CD4-positive, alpha-beta memory T cell (primary cell): ENCODE data around the gene SPINK4. TPM values are rescaled to one million over a fixed set of nuclear protein-coding genes. Genes with fewer than 3 reads are reported as not detected.
A peak's percentile ranks its signal among the peaks of the same experiment; 100 is the strongest.

Experiments
- CTCF ChIA-PET: fragments of 350-600 bp; sonication (Branson Sonifier 250); formaldehyde crosslinking; loops from one replicate; lab custom pipeline; 2021; ENCODE audit warnings: inconsistent platforms; ENCODE audit not compliant: partially characterized antibody; lab: Charles Lee
- POLR2A ChIA-PET: fragments of 350-600 bp; sonication (Branson Sonifier 250); formaldehyde crosslinking; loops from one replicate; lab custom pipeline; 2021; ENCODE audit not compliant: partially characterized antibody; lab: Charles Lee
- DNase-seq, 5 donors: peaks; one replicate each; pipeline versions ENCODE4 v3.0.0 to v3.0.0-alpha.2; 2020 to 2022; ENCODE audit warnings: mixed read lengths in 1 of 5
- H3K27ac ChIP-seq: one replicate; pipeline ENCODE4 v1.7.0; 2013; ENCODE audit warnings: low read depth, low read length
- H3K27me3 ChIP-seq: 2 replicates; pipeline ENCODE4 v1.7.0; 2013; ENCODE audit warnings: mild to moderate bottlenecking, low read length, moderate library complexity; ENCODE audit not compliant: insufficient read depth
- H3K36me3 ChIP-seq: 2 replicates; pipeline ENCODE4 v1.7.0; 2013; ENCODE audit warnings: mild to moderate bottlenecking, low read length, moderate library complexity; ENCODE audit not compliant: insufficient read depth
- H3K4me1 ChIP-seq: 2 replicates; pipeline ENCODE4 v1.7.0; 2013; ENCODE audit warnings: mild to moderate bottlenecking, low read length, moderate library complexity; ENCODE audit not compliant: insufficient read depth
- H3K4me3 ChIP-seq, 2 donors: one replicate each; pipeline ENCODE4 v1.7.0; 2013; ENCODE audit warnings: low read length in 2 of 2, mild to moderate bottlenecking in 1 of 2
- H3K9me3 ChIP-seq, 2 donors: one replicate each; pipeline ENCODE4 v1.7.0; 2013; ENCODE audit warnings: low read length in 2 of 2, control low read depth in 1 of 2; ENCODE audit not compliant: control insufficient read depth in 1 of 2
- H3K27ac Mint-ChIP-seq, 7 donors: one replicate each; pipeline ENCODE4 v1.8.0; 2020 to 2021; ENCODE audit warnings: mixed read lengths in 7 of 7, mild to moderate bottlenecking in 6 of 7, inconsistent platforms in 3 of 7, moderate library complexity in 3 of 7
- H3K27me3 Mint-ChIP-seq, 2 donors: one replicate each; pipeline ENCODE4 v1.8.0; 2020 to 2021; ENCODE audit warnings: mixed read lengths in 2 of 2
- H3K36me3 Mint-ChIP-seq, 2 donors: one replicate each; pipeline ENCODE4 v1.8.0; 2020 to 2021; ENCODE audit warnings: mixed read lengths in 2 of 2, inconsistent platforms in 1 of 2, mild to moderate bottlenecking in 1 of 2
- H3K4me1 Mint-ChIP-seq, 4 donors: one replicate each; pipeline ENCODE4 v1.8.0; 2020 to 2021; ENCODE audit warnings: mixed read lengths in 4 of 4, mild to moderate bottlenecking in 1 of 4
- H3K4me3 Mint-ChIP-seq, 8 donors: one replicate each; pipeline ENCODE4 v1.8.0; 2020 to 2021; ENCODE audit warnings: mixed read lengths in 8 of 8, mild to moderate bottlenecking in 7 of 8, moderate library complexity in 6 of 8, inconsistent platforms in 3 of 8
- H3K9me3 Mint-ChIP-seq, 8 donors: one replicate each; pipeline ENCODE4 v1.8.0; 2020 to 2021; ENCODE audit warnings: mixed read lengths in 8 of 8, mild to moderate bottlenecking in 5 of 8, inconsistent platforms in 3 of 8, moderate library complexity in 1 of 8
- intact Hi-C: fragments of 100-400 bp; cut with micrococcal nuclease; formaldehyde crosslinking; loops from one replicate; pipeline ENCODE4 v1.15.1; 2023
- polyA plus RNA-seq, 2 donors: library from polyadenylated mRNA; unstranded; fragments of 300-500 nt; fragmentation: Illumina TruSeq; gene quantifications; one replicate each; pipeline ENCODE4 v1.2.3, GENCODE V29; 2021
- total RNA-seq, 2 experiments: library from RNA; stranded (reverse); gene quantifications; one replicate each; pipeline ENCODE4 v1.2.3, GENCODE V29; 2021

The SPINK4 gene, protein sequence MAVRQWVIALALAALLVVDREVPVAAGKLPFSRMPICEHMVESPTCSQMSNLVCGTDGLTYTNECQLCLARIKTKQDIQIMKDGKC
- total RNA-seq (not detected), polyA plus RNA-seq (not detected)

DNA sequence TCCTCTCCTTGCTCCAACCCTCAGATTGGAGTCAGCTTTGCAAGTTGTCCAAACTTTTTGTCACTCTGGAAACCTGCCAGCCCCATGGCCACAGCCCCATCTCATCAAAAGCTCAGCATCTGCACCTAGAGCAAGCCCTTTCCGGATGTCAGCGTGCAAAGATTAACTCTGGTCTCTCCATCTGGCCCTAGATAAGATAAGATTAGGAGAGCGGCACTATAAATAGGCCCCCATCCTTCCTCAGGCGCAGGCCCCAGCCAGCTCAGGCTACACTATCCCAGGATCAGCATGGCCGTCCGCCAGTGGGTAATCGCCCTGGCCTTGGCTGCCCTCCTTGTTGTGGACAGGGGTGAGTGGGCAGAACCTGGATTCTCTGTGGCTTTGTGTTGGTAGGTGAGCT lies at the start of gene SPINK4:
SPINK4 (plus strand) TSS at position 247 of the 400 bp plus-strand sequence; CDS start at position 289, 42 bp downstream.
- no peak within 1 kb of the TSS for H3K27ac ChIP-seq
- H3K27me3 ChIP-seq: no peaks in the 10 kb centered on the region
- no peaks in the 10 kb centered on the region for H3K4me1 ChIP-seq
- Mint-ChIP-seq H3K27ac (peak within 1 kb of the TSS in 1 of 7 donors; percentile 29), H3K27me3 (peaks cover 2 to 5% of the 10 kb centered on the region in 2 donors), H3K4me3 (no peak within 1 kb of the TSS), H3K9me3 (no peaks in the 10 kb centered on the region), H3K4me1 (peaks cover 0 to 4% (median 0%) of the 10 kb centered on the region in 4 donors), H3K36me3 (no peaks in the 10 kb centered on the region)
- ChIA-PET CTCF (interaction anchor here (2.2 kb wide), 1 partner anchor 14 kb away, joined by 9 read pairs; no protein-coding TSS in a partner anchor), POLR2A (no interaction called here)
- no peaks in the 10 kb centered on the region for H3K9me3 ChIP-seq
- no peak for DNase-seq
- no peak within 1 kb of the TSS for H3K4me3 ChIP-seq
- no peaks in the 10 kb centered on the region for H3K36me3 ChIP-seq
- intact Hi-C loops: no loop called here

DNA sequence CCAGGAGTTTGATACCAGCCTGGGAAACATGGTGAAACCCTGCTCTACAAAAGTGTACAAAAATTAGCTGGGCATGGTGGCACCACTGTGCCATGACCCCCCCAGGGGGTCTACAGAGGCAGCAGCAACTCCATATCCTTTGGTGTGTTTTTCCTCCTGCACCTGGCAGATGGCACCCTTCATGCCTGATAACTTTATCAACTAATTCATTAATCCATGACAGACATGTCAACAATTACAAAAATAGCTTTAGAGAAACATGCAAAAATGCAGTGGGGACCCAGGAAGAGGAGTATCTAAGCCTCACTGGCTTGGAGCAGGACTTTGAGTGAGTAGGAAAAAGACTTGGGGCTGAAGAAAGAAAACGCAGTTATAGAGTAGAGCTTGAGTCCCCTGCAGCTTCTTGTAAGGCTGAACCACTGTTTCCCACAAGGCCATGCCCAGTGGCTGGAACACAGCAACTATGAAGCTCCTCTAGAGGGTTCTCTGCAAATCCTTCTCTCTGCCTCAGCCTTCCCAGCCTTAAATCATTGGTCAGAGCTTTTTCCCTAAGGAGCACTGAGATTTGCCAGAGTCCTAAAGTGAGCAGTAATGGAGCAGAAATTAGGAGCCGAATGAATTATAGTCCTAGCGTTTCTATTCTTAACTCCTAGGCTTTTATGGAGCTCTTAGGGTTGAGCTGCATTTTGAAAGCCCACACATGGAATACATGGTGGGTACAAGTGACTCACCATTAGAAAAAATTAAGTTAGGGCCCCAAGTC lies 47.3 kb upstream of the SPINK4 start:
- Mint-ChIP-seq H3K4me3 (no peak overlapping the region), H3K4me1 (no peaks in the 10 kb centered on the region), H3K36me3 (no peaks in the 10 kb centered on the region), H3K27ac (peak overlapping the region in 1 of 7 donors; percentile 32), H3K9me3 (peaks cover 0 to 2% (median 0%) of the 10 kb centered on the region in 8 donors), H3K27me3 (no peaks in the 10 kb centered on the region)
- CTCF ChIA-PET: interaction anchor here (0.7 to 1.0 kb wide), 2 partner anchors 9 to 139 kb away, joined by 3 to 4 read pairs; no protein-coding TSS in a partner anchor
- Histone ChIP-seq H3K27me3 (no peaks in the 10 kb centered on the region), H3K4me1 (no peaks in the 10 kb centered on the region), H3K9me3 (no peaks in the 10 kb centered on the region), H3K4me3 (no peak overlapping the region), H3K36me3 (no peaks in the 10 kb centered on the region), H3K27ac (no peak overlapping the region)
- DNase-seq: no peak
- POLR2A ChIA-PET: no interaction called here
- intact Hi-C loops: no loop called here

DNA sequence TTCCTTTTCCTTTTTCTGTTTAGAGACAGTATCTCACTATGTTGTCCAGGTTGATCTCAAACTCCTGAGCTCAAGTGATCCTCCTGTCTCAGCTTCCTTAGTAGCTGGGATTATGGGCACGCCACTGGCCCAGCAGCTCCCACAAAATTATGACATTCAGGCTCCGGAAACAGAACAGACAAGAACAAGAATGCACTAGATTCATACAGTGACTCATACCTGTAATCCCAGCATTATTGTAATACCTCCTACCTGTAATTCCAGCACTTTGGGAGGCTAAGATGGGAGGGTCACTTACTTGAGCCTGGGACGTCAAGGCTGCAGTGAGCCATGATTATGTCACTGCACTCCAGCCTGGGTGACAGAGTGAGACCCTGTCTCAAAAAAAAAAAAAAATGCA lies 46.1 kb upstream of the SPINK4 start:
- Histone ChIP-seq H3K4me3 (no peak overlapping the region), H3K27ac (no peak overlapping the region), H3K27me3 (no peaks in the 10 kb centered on the region), H3K9me3 (no peaks in the 10 kb centered on the region), H3K36me3 (no peaks in the 10 kb centered on the region), H3K4me1 (no peaks in the 10 kb centered on the region)
- peaks cover 0 to 2% (median 0%) of the 10 kb centered on the region in 8 donors for H3K9me3 Mint-ChIP-seq
- no peak for DNase-seq
- H3K27ac Mint-ChIP-seq: no peak overlapping the region
- no peaks in the 10 kb centered on the region for H3K36me3 Mint-ChIP-seq
- H3K27me3 Mint-ChIP-seq: no peaks in the 10 kb centered on the region
- H3K4me1 Mint-ChIP-seq: no peaks in the 10 kb centered on the region
- intact Hi-C loops: no loop called here
- POLR2A ChIA-PET: no interaction called here
- H3K4me3 Mint-ChIP-seq: no peak overlapping the region
- CTCF ChIA-PET: interaction anchor here (1.9 kb wide), 1 partner anchor 9 kb away, joined by 5 read pairs; no protein-coding TSS in a partner anchor

DNA sequence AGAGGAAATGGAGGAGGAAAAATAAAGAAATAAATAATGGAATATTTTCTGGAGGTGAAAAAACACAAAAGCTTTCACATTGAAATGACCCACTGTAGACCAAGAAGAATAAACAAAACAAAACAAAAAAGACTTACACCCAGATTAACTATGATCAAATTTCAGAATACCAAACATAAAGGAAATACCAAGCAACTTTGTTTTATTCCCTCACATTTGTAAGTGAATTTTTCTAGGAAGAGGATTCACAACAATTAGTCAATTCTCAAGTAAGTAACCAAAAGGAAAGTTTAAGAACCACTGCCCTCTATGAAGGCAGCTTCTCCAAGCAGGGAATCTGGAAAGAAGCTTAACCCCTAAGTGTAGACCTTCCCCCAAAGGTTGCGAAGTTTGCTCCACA lies 43.2 kb upstream of the SPINK4 start:
- Mint-ChIP-seq H3K4me1 (peaks cover 0 to under 1% (median 0%) of the 10 kb centered on the region in 4 donors), H3K27me3 (no peaks in the 10 kb centered on the region), H3K9me3 (no peaks in the 10 kb centered on the region), H3K36me3 (no peaks in the 10 kb centered on the region), H3K27ac (peak overlapping the region in 2 of 7 donors; percentile 16 to 46), H3K4me3 (no peak overlapping the region)
- Histone ChIP-seq H3K27ac (no peak overlapping the region), H3K4me3 (no peak overlapping the region), H3K27me3 (no peaks in the 10 kb centered on the region), H3K36me3 (no peaks in the 10 kb centered on the region), H3K9me3 (no peaks in the 10 kb centered on the region), H3K4me1 (no peaks in the 10 kb centered on the region)
- intact Hi-C loops: no loop called here
- POLR2A ChIA-PET: no interaction called here
- CTCF ChIA-PET: no interaction called here
- DNase-seq: no peak

DNA sequence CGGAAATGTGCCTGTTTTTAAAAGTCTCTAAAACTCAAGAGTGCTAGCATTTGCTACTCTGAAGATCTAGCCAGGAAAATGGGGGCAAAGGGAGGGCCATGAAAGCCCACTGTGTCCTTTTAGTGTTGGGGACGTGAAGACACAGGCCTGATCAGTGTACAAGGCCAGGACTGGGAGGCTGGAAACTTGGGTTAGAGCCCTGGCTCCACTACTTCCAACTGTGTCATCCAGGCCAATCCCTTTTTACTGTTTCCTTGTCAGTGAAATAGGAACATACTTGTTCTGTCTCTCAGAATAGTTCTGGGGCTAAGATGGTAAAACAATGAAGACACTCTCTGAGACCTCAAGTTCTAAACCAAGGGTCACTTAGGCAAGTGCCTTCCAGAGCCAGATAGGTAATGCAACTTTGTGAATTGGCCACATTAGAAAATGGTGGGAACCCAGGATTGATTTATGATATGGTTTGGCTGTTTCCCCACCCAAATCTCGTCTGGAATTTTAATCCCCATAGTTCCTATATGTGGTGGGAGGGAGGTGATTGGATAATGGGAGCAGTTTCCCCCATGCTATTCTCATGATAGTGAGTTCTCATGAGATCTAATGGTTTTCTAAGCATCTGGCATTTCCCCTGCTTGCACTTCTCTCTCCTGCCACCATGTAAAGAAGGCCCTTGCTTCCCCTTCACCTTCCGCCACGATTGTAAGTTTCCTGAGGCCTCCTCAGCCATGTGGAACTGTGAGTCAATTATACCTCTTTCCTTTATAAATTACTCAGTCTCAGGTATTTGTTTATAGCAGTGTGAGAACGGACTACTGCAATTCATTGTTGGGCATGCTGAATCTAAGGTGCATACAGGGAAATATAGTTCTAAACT lies 42.5 kb upstream of the SPINK4 start:
- H3K36me3 Mint-ChIP-seq: no peaks in the 10 kb centered on the region
- ChIA-PET POLR2A (no interaction called here), CTCF (no interaction called here)
- H3K27me3 ChIP-seq: no peaks in the 10 kb centered on the region
- H3K4me3 ChIP-seq: no peak overlapping the region
- H3K4me1 ChIP-seq: no peaks in the 10 kb centered on the region
- no peak overlapping the region for H3K27ac Mint-ChIP-seq
- no peak for DNase-seq
- H3K9me3 Mint-ChIP-seq: no peaks in the 10 kb centered on the region
- no peaks in the 10 kb centered on the region for H3K27me3 Mint-ChIP-seq
- H3K4me1 Mint-ChIP-seq: peaks cover 0 to 8% (median under 1%) of the 10 kb centered on the region in 4 donors
- H3K27ac ChIP-seq: no peak overlapping the region
- H3K4me3 Mint-ChIP-seq: no peak overlapping the region
- H3K36me3 ChIP-seq: no peaks in the 10 kb centered on the region
- intact Hi-C loops: no loop called here
- H3K9me3 ChIP-seq: no peaks in the 10 kb centered on the region

- ChIA-PET POLR2A (no interaction called here), CTCF (no interaction called here)
- peaks cover 0 to 1% of the 10 kb centered on the region in 2 donors for H3K27me3 Mint-ChIP-seq
- H3K4me3 ChIP-seq: no peak overlapping the region
- no peaks in the 10 kb centered on the region for H3K36me3 ChIP-seq
- no peak overlapping the region for H3K27ac Mint-ChIP-seq
- intact Hi-C loops: no loop called here
- no peaks in the 10 kb centered on the region for H3K27me3 ChIP-seq
- H3K36me3 Mint-ChIP-seq: no peaks in the 10 kb centered on the region
- H3K4me1 ChIP-seq: no peaks in the 10 kb centered on the region
- no peaks in the 10 kb centered on the region for H3K9me3 Mint-ChIP-seq
- no peak overlapping the region for H3K27ac ChIP-seq
- H3K9me3 ChIP-seq: no peaks in the 10 kb centered on the region
- DNase-seq: no peak
- no peak overlapping the region for H3K4me3 Mint-ChIP-seq
- H3K4me1 Mint-ChIP-seq: peaks cover 4 to 13% (median 5%) of the 10 kb centered on the region in 4 donors
These were observed 41.8 kb upstream of the SPINK4 start for GRCh38 chr9:33198165-33198564.

GRCh38 chr9:33202018-33202417 lies 37.9 kb upstream of the SPINK4 start:
- Mint-ChIP-seq H3K9me3 (no peaks in the 10 kb centered on the region), H3K36me3 (no peaks in the 10 kb centered on the region), H3K27ac (peak overlapping the region in 3 of 7 donors; percentile 1 to 32 (median 26)), H3K4me3 (no peak overlapping the region), H3K4me1 (peaks cover 4 to 13% (median 5%) of the 10 kb centered on the region in 4 donors), H3K27me3 (peaks cover 0 to 3% of the 10 kb centered on the region in 2 donors)
- H3K27ac ChIP-seq: no peak overlapping the region
- no peaks in the 10 kb centered on the region for H3K36me3 ChIP-seq
- no peaks in the 10 kb centered on the region for H3K9me3 ChIP-seq
- H3K27me3 ChIP-seq: no peaks in the 10 kb centered on the region
- POLR2A ChIA-PET: interaction anchor here (1.5 kb wide), 1 partner anchor 34 kb away, joined by 6 read pairs; no protein-coding TSS in a partner anchor
- no peaks in the 10 kb centered on the region for H3K4me1 ChIP-seq
- DNase-seq: no peak
- intact Hi-C loops: no loop called here
- CTCF ChIA-PET: interaction anchor here (1.7 kb wide), 1 partner anchor 9 kb away, joined by 4 read pairs; no protein-coding TSS in a partner anchor
- no peak overlapping the region for H3K4me3 ChIP-seq
